Inferior parietal cortex (tissue), 1 donor: ENCODE measurements around the gene CYB5B.

Experiments used
- DNase-seq: peaks from one replicate; pipeline ENCODE4 v3.0.0-alpha.2; 2016; ENCODE audit errors: extremely low spot score

The CYB5B gene

GRCh38 chr16:69424053-69424934 is at the start of gene CYB5B:
TSS of gene CYB5B (plus strand) at chr16:69424619. CDS start at chr16:69424684, 65 bp downstream.
- peak; percentile 99 for DNase-seq

GRCh38 chr16:69376393-69377059 is 47.9 kb upstream of the CYB5B start:
- no peak for DNase-seq

- DNase-seq, result no peak
Observed at GRCh38 chr16:69378036-69378435, 46.4 kb upstream of the CYB5B start.

- no peak for DNase-seq
Observed at GRCh38 chr16:69378760-69379159, 45.7 kb upstream of the CYB5B start.

- DNase-seq, result no peak
Observed at GRCh38 chr16:69381231-69381630, 43.2 kb upstream of the CYB5B start.

- DNase-seq, result no peak
Observed at GRCh38 chr16:69382421-69382820, 42.0 kb upstream of the CYB5B start.

- no peak for DNase-seq
Observed at GRCh38 chr16:69384974-69385373, 39.4 kb upstream of the CYB5B start.

- no peak for DNase-seq
Observed at GRCh38 chr16:69386596-69386995, 37.8 kb upstream of the CYB5B start.

GRCh38 chr16:69393898-69394849 is 30.2 kb upstream of the CYB5B start:
- no peak for DNase-seq

- no peak for DNase-seq
Observed at GRCh38 chr16:69395859-69396186, 28.6 kb upstream of the CYB5B start.

- peak; percentile 93 for DNase-seq
Observed at GRCh38 chr16:69396187-69397061, 28.0 kb upstream of the CYB5B start.

- peak; percentile 78 for DNase-seq
Observed at GRCh38 chr16:69397821-69398521, 26.4 kb upstream of the CYB5B start.

- DNase-seq, result no peak
Observed at GRCh38 chr16:69399361-69399760, 25.1 kb upstream of the CYB5B start.

GRCh38 chr16:69402439-69402838 is 22.0 kb upstream of the CYB5B start:
- no peak for DNase-seq

GRCh38 chr16:69404275-69404805 is 20.1 kb upstream of the CYB5B start:
- DNase-seq, result no peak

GRCh38 chr16:69405326-69405725 is 19.1 kb upstream of the CYB5B start:
- DNase-seq, result no peak

GRCh38 chr16:69405757-69406156 is 18.7 kb upstream of the CYB5B start:
- no peak for DNase-seq

GRCh38 chr16:69406780-69407331 is 17.6 kb upstream of the CYB5B start:
- no peak for DNase-seq

- DNase-seq, result no peak
Observed at GRCh38 chr16:69407702-69408323, 16.6 kb upstream of the CYB5B start.
